H1 (cell line): ENCODE data around the gene TMEM220. TPM values are rescaled to one million over a fixed set of nuclear protein-coding genes. Genes with fewer than 3 reads are reported as not detected.

Experiments
- CTCF ChIA-PET: fragments of 300-600 bp; sonication (Branson Sonifier 250); formaldehyde crosslinking; loops from one replicate; lab custom pipeline; 2021; ENCODE audit not compliant: partially characterized antibody; lab: Charles Lee
- POLR2A ChIA-PET: fragments of 300-600 bp; sonication (Branson Sonifier 250); formaldehyde crosslinking; loops from one replicate; lab custom pipeline; 2021; ENCODE audit warnings: inconsistent platforms; ENCODE audit not compliant: partially characterized antibody; lab: Charles Lee
- DNase-seq, 2 experiments: peaks; one replicate each; pipeline versions ENCODE4 v3.0.0 to v3.0.0-alpha.2; 2010 to 2022; ENCODE audit warnings: low spot score in 2 of 2, low read depth in 1 of 2, mixed read lengths in 1 of 2
- FAIRE-seq: peaks from 2 replicates; lab custom pipeline; 2011; peaks lifted over from hg19 to GRCh38; lab: Jason Lieb, UNC
- H2AFZ ChIP-seq: 2 replicates; pipeline ENCODE4 v1.8.1; 2012; ENCODE audit warnings: low read length, inconsistent platforms
- H2AK5ac ChIP-seq: 2 replicates; pipeline ENCODE4 v1.6.1; 2013; ENCODE audit warnings: low read depth, low read length
- H2BK120ac ChIP-seq: replicated peaks from 2 replicates; pipeline ENCODE3; 2013; ENCODE audit warnings: low read depth, low read length, inconsistent platforms
- H2BK12ac ChIP-seq: 2 replicates; pipeline ENCODE4 v1.6.1; 2013; ENCODE audit warnings: low read depth, low read length
- H2BK15ac ChIP-seq: 2 replicates; pipeline ENCODE4 v1.6.1; 2013; ENCODE audit warnings: low read length
- H2BK20ac ChIP-seq: 2 replicates; pipeline ENCODE4 v1.6.1; 2013; ENCODE audit warnings: low read length
- H2BK5ac ChIP-seq: 2 replicates; pipeline ENCODE4 v1.6.1; 2013; ENCODE audit warnings: low read depth, low read length
- H3K14ac ChIP-seq: 2 replicates; pipeline ENCODE4 v1.6.1; 2013; ENCODE audit warnings: inconsistent platforms; ENCODE audit not compliant: insufficient read length
- H3K18ac ChIP-seq: 2 replicates; pipeline ENCODE4 v1.6.1; 2013; ENCODE audit warnings: low read length; ENCODE audit errors: extremely low read depth
- H3K23ac ChIP-seq: 2 replicates; pipeline ENCODE4 v1.6.1; 2013; ENCODE audit warnings: inconsistent platforms; ENCODE audit not compliant: insufficient read length
- H3K23me2 ChIP-seq: 2 replicates; pipeline ENCODE4 v1.6.1; 2013; ENCODE audit warnings: low read depth, low read length
- H3K27ac ChIP-seq: 2 replicates; pipeline ENCODE4 v1.6.1; 2011; ENCODE audit warnings: low read depth, low read length, inconsistent platforms
- H3K27me3 ChIP-seq, 4 experiments: replicated peaks in 1 of 4; 1 replicate in 1 of 4; 2 replicates in 3 of 4; pipeline versions ENCODE4 v1.6.1 to v1.8.1; 2011 to 2013; ENCODE audit warnings: low read length in 3 of 4, mild to moderate bottlenecking in 3 of 4, inconsistent platforms in 2 of 4, mixed read lengths in 2 of 4, moderate library complexity in 1 of 4; ENCODE audit not compliant: control insufficient read depth in 3 of 4, insufficient read depth in 3 of 4; ENCODE audit errors: extremely low read depth in 1 of 4
- H3K36me3 ChIP-seq, 4 experiments: 2 replicates each; pipeline versions ENCODE4 v1.6.1 to v1.8.1; 2011 to 2013; ENCODE audit warnings: mild to moderate bottlenecking in 4 of 4, low read length in 3 of 4, moderate library complexity in 2 of 4, control low read depth in 1 of 4, inconsistent platforms in 1 of 4; ENCODE audit not compliant: insufficient read depth in 4 of 4, control insufficient read depth in 2 of 4
- H3K4ac ChIP-seq: replicated peaks from 2 replicates; pipeline ENCODE3; 2013; ENCODE audit warnings: low read length, low read depth, mixed read lengths, inconsistent platforms; ENCODE audit not compliant: insufficient read length
- H3K4me1 ChIP-seq, 4 experiments: replicated peaks in 1 of 4; 1 replicate in 1 of 4; 2 replicates in 3 of 4; pipeline versions ENCODE4 v1.6.1 to v1.8.1; 2011 to 2013; ENCODE audit warnings: low read length in 3 of 4, inconsistent platforms in 2 of 4, mixed read lengths in 1 of 4; ENCODE audit not compliant: insufficient read depth in 4 of 4, control insufficient read depth in 3 of 4
- H3K4me2 ChIP-seq, 2 experiments: 2 replicates each; pipeline versions ENCODE4 v1.6.1 to v1.8.1; 2011 to 2013; ENCODE audit warnings: low read depth in 2 of 2, low read length in 2 of 2, control low read depth in 1 of 2, inconsistent platforms in 1 of 2, mild to moderate bottlenecking in 1 of 2; ENCODE audit not compliant: insufficient read depth in 1 of 2
- H3K4me3 ChIP-seq, 4 experiments: fragments of 200-600, 300-600 bp in 1 of 4; sonication (generic), shearing (Covaris generic), sonication (Bioruptor Twin) in 1 of 4; 2 replicates each; pipeline versions ENCODE4 v1.5.1 to v1.8.1; 2011 to 2016; ENCODE audit warnings: low read length in 4 of 4, low read depth in 3 of 4, control low read depth in 2 of 4, inconsistent platforms in 2 of 4, mild to moderate bottlenecking in 2 of 4, mixed read lengths in 1 of 4, moderate library complexity in 1 of 4; ENCODE audit not compliant: insufficient read depth in 2 of 4; ENCODE audit errors: extremely low read depth in 1 of 4
- H3K56ac ChIP-seq: replicated peaks from 2 replicates; pipeline ENCODE3; 2013; ENCODE audit warnings: low read depth, mild to moderate bottlenecking, mixed read lengths, low read length, inconsistent platforms; ENCODE audit not compliant: insufficient read length
- H3K79me1 ChIP-seq: 2 replicates; pipeline ENCODE4 v1.6.1; 2013; ENCODE audit warnings: low read depth, low read length, control low read depth
- H3K79me2 ChIP-seq, 2 experiments: 2 replicates each; pipeline versions ENCODE4 v1.6.1 to v1.8.1; 2012 to 2013; ENCODE audit warnings: low read length in 2 of 2, mild to moderate bottlenecking in 2 of 2, inconsistent platforms in 1 of 2; ENCODE audit not compliant: insufficient read depth in 2 of 2, control insufficient read depth in 1 of 2
- H3K9ac ChIP-seq, 4 experiments: replicated peaks in 1 of 4; 1 replicate in 1 of 4; 2 replicates in 3 of 4; pipeline versions ENCODE4 v1.6.1 to v1.8.1; 2011 to 2013; ENCODE audit warnings: low read depth in 3 of 4, low read length in 3 of 4, control low read depth in 2 of 4, mild to moderate bottlenecking in 2 of 4, moderate library complexity in 2 of 4, inconsistent platforms in 1 of 4; ENCODE audit errors: extremely low read depth in 1 of 4
- H3K9me3 ChIP-seq, 2 experiments: 2 replicates each; pipeline versions ENCODE4 v1.6.1 to v1.8.1; 2012 to 2013; ENCODE audit warnings: mild to moderate bottlenecking in 2 of 2, moderate library complexity in 2 of 2, control low read depth in 1 of 2, inconsistent platforms in 1 of 2, low read depth in 1 of 2, low read length in 1 of 2, mixed read lengths in 1 of 2; ENCODE audit not compliant: insufficient read depth in 2 of 2
- H4K20me1 ChIP-seq, 2 experiments: replicated peaks in 1 of 2; 2 replicates each; pipeline versions ENCODE3 to v1.8.1; 2011 to 2013; ENCODE audit warnings: inconsistent platforms in 2 of 2, low read length in 2 of 2, mild to moderate bottlenecking in 1 of 2; ENCODE audit not compliant: insufficient read depth in 2 of 2, control insufficient read depth in 1 of 2
- H4K5ac ChIP-seq: 2 replicates; pipeline ENCODE4 v1.6.1; 2013; ENCODE audit warnings: low read length, low read depth, mixed read lengths, inconsistent platforms; ENCODE audit not compliant: insufficient read length
- H4K8ac ChIP-seq: 2 replicates; pipeline ENCODE4 v1.8.0; 2013; ENCODE audit warnings: mild to moderate bottlenecking, moderate library complexity, low read length, inconsistent platforms; ENCODE audit not compliant: insufficient read depth; ENCODE audit errors: extremely low read depth
- H4K91ac ChIP-seq: replicated peaks from 2 replicates; pipeline ENCODE3; 2013; ENCODE audit warnings: low read length, mixed read lengths, inconsistent platforms; ENCODE audit not compliant: insufficient read length
- BCL11A ChIP-seq, 2 experiments: IDR thresholded peaks; one replicate each; pipeline ENCODE4 v1.6.1; 2011; ENCODE audit warnings: low read depth in 2 of 2, low read length in 2 of 2, mild to moderate bottlenecking in 2 of 2
- GABPA ChIP-seq: IDR thresholded peaks from 2 replicates; pipeline ENCODE4 v1.6.1; 2011; ENCODE audit warnings: mild to moderate bottlenecking, low read length, moderate library complexity, borderline replicate concordance; ENCODE audit not compliant: insufficient read depth
- HDAC2 ChIP-seq, 2 experiments: fragments of 300-600 bp in 1 of 2; sonication (generic) in 1 of 2; IDR thresholded peaks; 2 replicates each; pipeline ENCODE4 v1.6.1; 2011 to 2012; ENCODE audit warnings: low read depth in 2 of 2, low read length in 2 of 2, mild to moderate bottlenecking in 2 of 2, moderate library complexity in 2 of 2, borderline replicate concordance in 1 of 2, inconsistent platforms in 1 of 2
- JUND ChIP-seq: IDR thresholded peaks from 2 replicates; pipeline ENCODE4 v1.6.1; 2011; ENCODE audit warnings: mild to moderate bottlenecking, improper control_type of control experiment, low read length
- RAD21 ChIP-seq, 2 experiments: IDR thresholded peaks in 1 of 2; conservative IDR thresholded peaks in 1 of 2; 2 replicates each; pipeline ENCODE4 v1.6.1; 2011; ENCODE audit warnings: low read depth in 2 of 2, low read length in 2 of 2, improper control_type of control experiment in 1 of 2, inconsistent platforms in 1 of 2, mild to moderate bottlenecking in 1 of 2, moderate library complexity in 1 of 2
- WGBS, 2 experiments: shearing (Covaris generic) in 1 of 2; methylation state at CpG; one replicate each; pipeline versions ENCODE4 v1.1.6 to v1.1.7; 2013 to 2015; ENCODE audit warnings: low lambda C conversion rate in 2 of 2, mixed read lengths in 2 of 2, inconsistent platforms in 1 of 2, low coverage in 1 of 2, missing lambda C conversion rate in 1 of 2; ENCODE audit not compliant: insufficient replicate concordance in 2 of 2, insufficient coverage in 1 of 2, insufficient read length in 1 of 2; ENCODE audit errors: extremely low coverage in 1 of 2, missing lambda C conversion rate in 1 of 2; 5-methylcytosine and 5-hydroxymethylcytosine counted together
- polyA plus RNA-seq, 7 experiments: library from polyadenylated mRNA; depleted of rRNA in 3 of 7; stranded (reverse) in 5 of 7; unstranded in 2 of 7; fragments of >200 nt in 5 of 7; fragments of 200-250 nt in 2 of 7; gene quantifications; 1 replicate in 5 of 7; 2 replicates in 1 of 7; 4 replicates in 1 of 7; pipeline versions ENCODE4 v1.2.1 to v1.2.3, GENCODE V29; 2011 to 2013; ENCODE audit warnings: missing spikeins in 2 of 7, mixed read lengths in 2 of 7
- total RNA-seq: library from RNA; stranded (reverse); fragmentation: NEBNext Ultra II Directional; extraction: Animal tissue kit (Norgen Biotek cat#: 25700); gene quantifications from 2 replicates; pipeline ENCODE4 v1.2.1, GENCODE V29; 2021
- TF ChIP-seq, protein P1 (sequence below): IDR thresholded peaks from 2 replicates; pipeline ENCODE4 v1.6.1; 2012; ENCODE audit warnings: inconsistent platforms
- TF ChIP-seq, protein P2 (sequence below): IDR thresholded peaks from 2 replicates; pipeline ENCODE4 v1.6.1; 2012; ENCODE audit warnings: low read length, inconsistent platforms

Gene TMEM220
- total and polyA plus RNA-seq, 2 of the 8 experiments (the other 6 are each of a cell fraction or from before 2014, with no cell fraction given): 3.8 to 4.1 TPM

DNA sequence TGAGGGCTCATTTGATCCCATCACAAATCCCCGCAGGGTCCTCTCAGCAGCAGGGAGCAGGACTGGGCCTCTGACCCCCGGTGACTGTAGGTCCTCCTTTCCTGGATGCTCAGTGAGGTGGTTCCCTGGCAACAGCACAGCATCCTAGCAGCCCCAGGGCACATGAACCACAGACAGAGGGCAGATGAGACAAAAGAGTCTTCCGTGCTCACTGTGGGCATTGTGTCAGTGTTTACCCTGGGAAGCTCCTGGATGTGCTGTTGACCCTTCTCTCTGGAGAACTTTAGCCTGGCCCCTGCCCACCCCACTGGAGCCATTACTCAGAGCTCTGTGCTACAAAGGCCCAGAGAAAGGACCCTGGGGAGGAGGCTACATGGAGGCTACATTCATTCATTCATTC lies 21.7 kb upstream of the TMEM220 start:
- POLR2A ChIA-PET: no interaction called here
- no peak for FAIRE-seq
- WGBS, 2 experiments: 91% methylated on average over 3 of the region's 3 CpGs; no CpG with 5 or more reads in 1 of the 2 experiments

More for the DNA sequence above, 21.7 kb upstream of the TMEM220 start:
- Histone ChIP-seq H4K20me1 (no peaks in the 10 kb centered on the region), H3K4me1 (peaks cover 7 to 21% (median 12%) of the 10 kb centered on the region in 4 experiments), H2AK5ac (no peak overlapping the region), H2BK5ac (no peak overlapping the region), H3K4ac (no peak overlapping the region), H3K14ac (no peak overlapping the region), H2AFZ (no peak overlapping the region), H2BK20ac (no peak overlapping the region), H3K9ac (no peak overlapping the region), H3K4me2 (no peak overlapping the region), H3K79me1 (no peaks in the 10 kb centered on the region), H4K5ac (no peak overlapping the region), H2BK120ac (no peak overlapping the region), H3K56ac (no peak overlapping the region), H3K23ac (no peak overlapping the region), H3K9me3 (no peaks in the 10 kb centered on the region), H2BK15ac (no peak overlapping the region), H3K4me3 (no peak overlapping the region)
- TF ChIP-seq GABPA: no peak
- no peak for TF ChIP-seq BCL11A (IDR thresholded peaks at IDR 0.05; ENCODE audit: low read depth in 2 of 2, low read length in 2 of 2)
- TF ChIP-seq, protein P1, sequence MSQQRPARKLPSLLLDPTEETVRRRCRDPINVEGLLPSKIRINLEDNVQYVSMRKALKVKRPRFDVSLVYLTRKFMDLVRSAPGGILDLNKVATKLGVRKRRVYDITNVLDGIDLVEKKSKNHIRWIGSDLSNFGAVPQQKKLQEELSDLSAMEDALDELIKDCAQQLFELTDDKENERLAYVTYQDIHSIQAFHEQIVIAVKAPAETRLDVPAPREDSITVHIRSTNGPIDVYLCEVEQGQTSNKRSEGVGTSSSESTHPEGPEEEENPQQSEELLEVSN: no peak
- TF ChIP-seq, protein P2, sequence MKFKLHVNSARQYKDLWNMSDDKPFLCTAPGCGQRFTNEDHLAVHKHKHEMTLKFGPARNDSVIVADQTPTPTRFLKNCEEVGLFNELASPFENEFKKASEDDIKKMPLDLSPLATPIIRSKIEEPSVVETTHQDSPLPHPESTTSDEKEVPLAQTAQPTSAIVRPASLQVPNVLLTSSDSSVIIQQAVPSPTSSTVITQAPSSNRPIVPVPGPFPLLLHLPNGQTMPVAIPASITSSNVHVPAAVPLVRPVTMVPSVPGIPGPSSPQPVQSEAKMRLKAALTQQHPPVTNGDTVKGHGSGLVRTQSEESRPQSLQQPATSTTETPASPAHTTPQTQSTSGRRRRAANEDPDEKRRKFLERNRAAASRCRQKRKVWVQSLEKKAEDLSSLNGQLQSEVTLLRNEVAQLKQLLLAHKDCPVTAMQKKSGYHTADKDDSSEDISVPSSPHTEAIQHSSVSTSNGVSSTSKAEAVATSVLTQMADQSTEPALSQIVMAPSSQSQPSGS: no peak
- no peak for TF ChIP-seq HDAC2 (IDR thresholded peaks at IDR 0.05; ENCODE audit: borderline replicate concordance in 1 of 2, low read depth in 2 of 2, low read length in 2 of 2)
- TF ChIP-seq JUND: no peak
- TF ChIP-seq RAD21 (IDR thresholded peaks at IDR 0.05 in 1 of 2, conservative IDR thresholded peaks at IDR 0.05 in 1 of 2; ENCODE audit: low read depth in 2 of 2, low read length in 2 of 2): no peak
- TF ChIP-seq, all 59 proteins: peak for 0
- Histone ChIP-seq H3K79me2 (no peaks in the 10 kb centered on the region), H3K27ac (no peak overlapping the region), H4K8ac (no peak overlapping the region), H4K91ac (no peak overlapping the region), H3K23me2 (peaks cover 4% of the 10 kb centered on the region; the same call in 1 of the 2 replicates), H3K36me3 (no peaks in the 10 kb centered on the region), H3K18ac (no peak overlapping the region), H2BK12ac (no peak overlapping the region), H3K27me3 (no peaks in the 10 kb centered on the region)
- CTCF ChIA-PET: interaction anchor here (1.4 to 4.8 kb wide), 4 partner anchors 15 to 93 kb away, joined by 5 to 40 read pairs (median 12); no protein-coding TSS in a partner anchor
- no peak for DNase-seq
